Measurements from ENCODE around the gene JARID2.

Gene JARID2

DNA sequence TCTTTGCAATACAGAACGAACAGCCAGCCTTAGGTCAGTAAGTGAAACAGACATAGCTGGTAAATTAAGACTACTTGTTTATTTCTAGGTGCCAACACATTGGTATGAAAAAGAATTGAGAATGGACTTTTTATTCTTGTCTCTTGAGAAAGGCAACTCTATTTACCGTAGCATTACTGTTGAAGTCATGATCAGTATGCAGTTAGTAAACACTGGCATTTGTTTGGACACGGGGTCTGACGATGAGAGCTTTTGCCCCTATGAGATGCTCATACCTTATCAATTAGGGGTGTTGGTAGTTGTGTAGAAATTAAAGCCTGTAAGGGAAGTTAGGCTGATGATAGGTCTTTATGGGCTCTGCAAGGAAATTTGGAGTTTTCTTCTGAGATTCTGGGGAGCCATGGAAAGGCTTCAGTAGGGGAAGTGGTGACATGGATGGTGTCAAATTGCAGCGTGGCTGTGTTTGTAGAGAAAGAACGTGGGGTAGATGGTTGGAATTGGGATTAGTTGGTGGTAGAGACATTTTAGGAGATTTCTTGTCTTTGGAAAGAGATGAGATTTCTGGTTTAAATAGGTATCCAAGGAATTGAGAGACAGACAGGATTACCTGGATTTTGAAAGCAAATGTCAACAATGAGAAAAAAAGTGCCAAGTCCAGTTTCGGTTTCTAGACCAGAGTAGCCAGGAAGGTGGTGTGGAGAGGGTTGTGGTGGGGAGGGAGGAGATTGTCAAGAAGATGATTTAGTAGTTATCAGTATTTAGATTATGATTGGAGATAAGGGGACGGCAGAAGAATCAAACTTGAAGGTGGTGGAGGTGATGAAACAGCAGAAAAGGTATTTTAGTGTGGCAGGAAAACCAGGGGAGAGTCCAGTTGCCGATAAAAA, 116.6 kb downstream of the JARID2 start:
- DNase-seq, result no peak

DNA sequence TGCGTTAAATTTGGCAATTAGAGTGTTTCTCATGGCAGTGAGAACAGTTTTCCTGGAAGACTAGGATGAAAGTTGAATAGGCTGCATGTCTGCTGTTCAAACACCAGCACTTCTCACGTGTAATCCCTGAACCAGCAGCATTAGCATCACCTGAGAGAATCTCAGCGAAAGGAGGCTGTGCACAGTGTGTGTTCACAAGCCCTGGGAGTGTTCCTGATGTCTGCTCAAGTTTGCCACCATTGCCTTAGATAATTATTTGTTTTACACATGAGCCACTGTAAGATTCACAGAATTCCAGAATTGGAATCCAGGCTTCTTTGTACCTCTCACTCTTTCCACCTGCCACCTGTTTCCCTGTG, 117.3 kb downstream of the JARID2 start:
- DNase-seq, result no peak

DNA sequence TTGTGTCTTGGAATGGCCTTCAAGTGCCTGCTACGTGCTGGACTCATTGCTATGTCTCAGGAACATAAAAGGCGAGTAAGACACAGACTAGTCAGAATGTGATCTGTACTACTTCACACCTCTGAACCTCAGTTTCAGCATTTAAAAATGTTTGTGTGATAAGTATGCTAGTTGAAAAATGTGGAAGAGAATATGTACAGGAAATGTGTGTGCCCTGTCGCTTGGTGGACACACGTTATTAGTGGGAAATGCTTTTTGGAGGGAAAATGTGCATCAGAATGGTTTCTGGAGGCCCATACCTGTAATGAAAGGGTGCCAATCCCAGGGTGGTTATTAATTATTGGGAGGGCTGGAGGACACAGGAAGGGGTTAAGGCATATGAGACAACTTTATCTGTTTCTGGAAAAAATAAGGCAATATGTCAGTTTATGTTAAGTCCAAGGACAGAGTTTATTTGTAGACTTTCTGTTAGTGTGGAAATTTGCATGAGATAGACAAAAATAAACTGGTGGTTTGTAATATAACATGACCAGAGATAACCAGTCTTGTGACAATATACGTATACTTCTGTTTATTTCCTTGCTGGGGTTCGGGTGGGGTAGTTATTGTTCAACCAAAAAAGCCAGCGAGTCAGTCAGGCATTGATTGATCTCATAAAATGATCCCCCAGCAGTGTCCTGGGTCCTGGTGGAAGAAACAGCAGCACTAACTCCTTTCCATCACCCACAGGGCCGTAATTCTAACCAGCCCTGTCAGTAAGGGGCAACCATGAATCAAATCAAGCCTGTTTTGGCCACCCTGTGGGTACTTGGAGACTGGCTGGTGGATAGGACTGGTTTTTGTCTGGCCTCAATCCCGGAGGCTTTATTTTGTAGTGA, 117.9 kb downstream of the JARID2 start:
- no peak for DNase-seq

DNA sequence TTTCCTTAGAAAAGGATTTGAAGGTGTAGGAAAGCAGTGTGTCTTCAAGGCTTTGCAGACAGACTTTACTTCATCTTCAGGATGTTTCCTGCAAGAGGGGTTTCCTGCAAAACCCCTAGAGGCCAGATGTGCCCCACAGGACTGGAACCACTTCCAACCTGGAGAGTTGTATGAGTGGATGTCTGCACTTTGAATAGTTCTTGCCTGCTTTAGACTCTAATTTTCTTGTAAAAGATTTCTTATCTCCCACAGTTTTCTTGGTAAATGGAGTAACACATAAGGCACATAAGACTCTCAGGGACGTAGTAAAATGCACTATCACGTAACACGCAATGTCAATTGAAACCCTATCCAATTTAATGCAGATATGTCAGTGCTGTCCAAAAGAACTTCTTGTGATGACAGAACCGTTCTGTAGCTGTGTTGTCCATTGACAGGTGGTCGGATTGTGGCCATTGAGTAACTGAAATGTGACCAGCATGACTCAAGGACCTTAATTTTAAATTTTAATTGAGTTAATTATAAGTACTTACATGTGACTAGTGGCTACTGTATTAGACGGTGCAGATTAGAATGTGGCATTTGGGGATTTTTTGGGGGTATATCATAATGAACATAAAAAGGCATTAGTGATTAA, 118.7 kb downstream of the JARID2 start:
- DNase-seq, result no peak

DNA sequence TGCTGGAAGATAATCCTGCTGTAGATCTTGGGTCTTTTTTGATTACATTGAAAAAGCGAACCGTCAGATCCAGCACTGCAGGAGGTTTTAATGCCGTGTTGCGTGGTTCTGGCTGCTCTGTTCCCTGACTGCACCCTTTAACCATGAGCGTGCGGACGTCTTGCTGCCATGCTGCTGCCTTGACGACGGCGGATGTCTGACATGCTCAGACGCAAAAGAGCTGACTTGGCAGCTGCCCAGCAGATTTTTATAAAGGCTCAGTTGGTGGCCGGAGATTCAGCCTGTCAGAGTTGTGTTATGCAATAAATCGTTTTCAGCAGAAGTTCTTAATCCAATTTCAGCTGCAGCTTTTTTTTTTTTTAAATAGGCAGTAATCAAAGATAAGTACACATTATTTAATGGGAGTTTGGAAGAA, 119.4 kb downstream of the JARID2 start:
- DNase-seq, result peak; percentile 36

DNA sequence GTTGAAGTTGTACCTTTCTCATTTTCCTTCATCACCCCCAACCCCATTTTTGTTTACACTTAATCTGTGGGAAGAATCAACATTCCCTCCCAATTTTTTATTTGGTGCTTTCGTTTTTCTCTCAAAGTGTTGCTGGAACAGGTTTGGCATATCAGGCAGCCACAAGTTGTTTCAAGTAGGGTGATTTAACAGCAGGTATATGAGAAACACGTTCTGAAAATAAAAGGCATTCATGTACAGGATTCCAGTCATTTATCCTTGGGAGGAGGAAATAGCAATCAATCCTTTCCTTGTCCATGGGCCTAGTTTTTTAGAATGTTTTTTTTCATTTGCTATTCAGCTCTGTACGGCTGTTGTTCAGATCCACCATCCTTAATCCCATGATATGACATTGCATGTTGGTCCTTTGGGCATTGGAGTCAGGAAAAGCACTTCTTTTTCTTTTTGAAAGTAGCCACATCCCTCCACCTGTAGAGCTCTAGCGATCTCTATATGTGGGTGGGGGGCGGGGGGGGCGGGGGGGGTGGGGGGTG, 120.2 kb downstream of the JARID2 start:
- DNase-seq, result no peak

DNA sequence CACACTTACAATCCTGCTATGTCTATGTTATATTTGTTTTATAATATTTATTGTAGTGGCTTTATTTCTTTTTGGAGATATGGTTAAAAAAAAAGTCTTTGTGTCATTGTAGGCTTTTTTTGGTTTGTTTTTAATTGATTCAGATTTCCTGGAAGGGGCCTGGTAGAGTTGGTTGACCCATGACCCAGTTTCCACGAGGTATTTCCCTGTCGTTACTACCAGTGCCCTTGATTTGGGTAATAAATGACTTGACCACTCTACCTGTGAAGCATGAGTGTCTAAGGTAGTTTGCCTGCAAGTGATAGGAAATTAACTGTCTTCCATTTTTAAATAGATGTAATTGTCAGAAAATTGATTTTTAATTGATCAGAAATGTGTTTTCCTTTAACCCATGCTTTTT, 121.0 kb downstream of the JARID2 start:
- DNase-seq, result no peak

DNA sequence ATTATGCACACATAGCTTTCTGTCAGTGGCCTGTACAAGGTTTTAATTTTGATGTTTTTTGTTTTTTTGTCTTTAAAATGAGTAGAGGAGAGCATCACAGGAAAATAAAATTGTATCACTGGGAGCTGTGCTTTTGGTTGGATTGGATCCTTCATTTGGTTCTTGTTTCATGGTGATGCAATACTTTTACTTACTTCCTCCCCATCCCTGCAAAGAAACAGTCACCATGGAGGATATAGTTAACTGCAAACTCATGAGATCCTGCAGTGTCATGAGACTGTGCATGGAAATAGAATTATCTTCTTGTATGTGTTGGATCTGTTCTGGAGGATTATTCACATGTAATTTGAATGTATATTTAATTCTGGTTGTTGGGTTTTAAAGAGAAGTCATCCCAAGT, 122.3 kb downstream of the JARID2 start:
- DNase-seq, result no peak

DNA sequence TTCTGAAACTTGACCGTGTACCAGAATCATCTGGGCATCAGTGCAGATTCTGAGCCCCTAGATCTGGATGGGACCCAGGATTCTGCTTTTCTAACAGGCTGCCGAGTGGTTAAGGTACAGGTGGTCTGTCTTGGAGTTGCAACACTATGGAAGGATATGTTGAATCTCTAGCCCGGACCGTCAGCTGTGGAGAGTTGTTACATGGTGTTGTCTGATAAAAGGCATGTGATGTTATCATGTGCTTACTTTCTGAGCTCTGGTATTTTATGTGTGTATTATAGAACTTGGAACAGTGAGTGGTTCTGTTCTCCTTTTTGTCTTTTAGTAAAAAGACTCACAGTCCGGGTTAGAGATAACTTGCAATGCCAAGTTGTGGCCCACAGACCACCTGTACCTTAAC, 123.0 kb downstream of the JARID2 start:
- DNase-seq, result no peak

DNA sequence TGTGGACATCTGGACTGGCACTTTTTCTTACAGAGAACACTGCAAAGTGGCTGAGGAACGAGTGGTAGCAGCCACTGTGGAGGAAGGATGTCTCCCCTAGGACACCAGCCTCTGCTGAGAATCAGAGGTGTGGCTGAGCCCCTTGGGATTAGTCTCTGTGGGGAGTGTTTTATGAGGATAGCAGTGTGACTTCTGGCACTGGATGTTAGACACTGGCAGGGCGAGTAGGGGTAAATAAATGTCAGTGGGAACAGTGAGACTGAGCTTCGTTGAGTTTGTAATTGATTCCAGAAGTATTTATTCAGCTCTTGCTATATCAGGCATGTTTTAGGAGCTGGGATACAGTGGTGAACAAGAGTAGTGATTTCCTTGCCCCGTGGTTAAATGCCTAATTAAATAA, 124.0 kb downstream of the JARID2 start:
- no peak for DNase-seq

DNA sequence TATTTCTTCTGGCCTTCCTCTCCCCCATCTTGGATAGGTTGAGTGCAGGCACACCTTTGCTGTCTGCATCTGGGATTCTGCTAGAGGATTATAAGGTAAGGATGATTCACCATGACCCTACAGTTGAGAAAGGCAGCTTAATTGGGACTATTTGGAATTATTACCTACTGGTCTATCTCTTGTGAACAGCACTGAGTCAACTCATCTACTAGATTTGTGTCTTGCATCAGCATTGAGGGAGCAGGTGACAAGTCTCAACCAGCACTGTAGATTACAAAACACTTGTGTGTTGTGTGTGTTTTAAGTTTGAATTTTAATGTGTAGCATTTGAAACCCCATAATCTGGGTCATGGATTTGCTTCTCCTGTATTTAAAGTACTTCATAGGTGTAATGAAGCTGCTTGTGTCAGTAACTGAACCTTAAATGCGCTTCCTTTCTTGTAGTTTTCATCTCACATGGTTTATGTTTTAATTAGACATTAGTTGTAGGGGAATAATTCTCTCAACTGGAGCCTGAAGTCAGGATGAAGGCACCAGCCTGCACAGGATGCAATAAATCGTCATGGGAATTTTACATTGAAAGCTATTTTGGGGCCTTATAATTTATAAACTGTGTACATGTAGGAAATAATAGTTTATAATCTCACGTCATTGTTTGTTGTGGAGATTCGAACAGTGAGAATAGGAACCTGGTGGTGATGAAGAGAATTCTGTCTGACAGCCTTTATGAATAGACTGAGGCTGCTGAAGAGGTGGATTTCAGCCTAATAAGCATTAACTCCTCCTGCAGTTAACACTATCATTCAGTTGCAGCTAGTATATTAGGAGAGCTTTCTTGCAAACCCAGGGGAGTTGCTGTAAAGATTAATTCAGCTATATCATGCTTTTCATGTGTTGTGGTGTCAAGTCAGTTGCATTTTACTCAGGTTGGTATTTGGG, 125.1 kb downstream of the JARID2 start:
- DNase-seq, result no peak

DNA sequence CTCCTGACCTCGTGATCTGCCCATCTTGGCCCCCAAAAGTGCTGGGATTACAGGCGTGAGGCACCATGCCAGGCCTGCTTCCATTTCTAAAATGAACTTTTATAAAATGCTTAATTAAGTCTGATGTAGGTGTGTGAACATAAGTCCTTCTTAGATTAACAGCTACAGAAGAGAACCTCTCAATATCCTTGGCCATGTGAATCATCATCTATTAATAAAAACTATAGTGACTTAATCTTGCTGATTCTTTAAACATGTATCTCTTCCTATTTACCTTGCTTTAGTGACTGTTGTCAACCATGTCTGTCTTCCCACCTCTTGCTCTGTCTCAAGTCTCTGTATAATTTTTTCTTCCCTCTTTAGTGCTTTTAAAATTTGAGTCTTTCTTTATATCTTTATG, 127.1 kb downstream of the JARID2 start:
- DNase-seq, result no peak

DNA sequence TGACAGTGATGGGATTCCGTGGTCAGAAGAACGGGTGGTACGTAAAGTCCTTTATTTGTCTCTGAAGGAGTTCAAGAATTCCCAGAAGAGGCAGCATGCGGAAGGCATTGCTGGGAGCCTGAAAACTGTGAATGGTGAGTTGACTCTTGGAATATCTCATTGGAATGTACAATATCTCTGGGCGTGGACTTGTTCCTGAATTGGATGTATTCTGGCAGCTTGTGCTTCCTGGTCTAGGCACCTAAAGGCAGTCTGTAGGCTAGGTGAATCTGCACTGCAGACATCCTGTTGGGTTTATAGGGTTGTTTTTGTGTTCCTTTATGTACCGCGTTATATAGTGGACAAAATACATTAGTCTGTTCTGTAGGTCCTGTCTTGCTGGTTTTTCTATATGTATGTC, 128.2 kb downstream of the JARID2 start:
- DNase-seq, result no peak

DNA sequence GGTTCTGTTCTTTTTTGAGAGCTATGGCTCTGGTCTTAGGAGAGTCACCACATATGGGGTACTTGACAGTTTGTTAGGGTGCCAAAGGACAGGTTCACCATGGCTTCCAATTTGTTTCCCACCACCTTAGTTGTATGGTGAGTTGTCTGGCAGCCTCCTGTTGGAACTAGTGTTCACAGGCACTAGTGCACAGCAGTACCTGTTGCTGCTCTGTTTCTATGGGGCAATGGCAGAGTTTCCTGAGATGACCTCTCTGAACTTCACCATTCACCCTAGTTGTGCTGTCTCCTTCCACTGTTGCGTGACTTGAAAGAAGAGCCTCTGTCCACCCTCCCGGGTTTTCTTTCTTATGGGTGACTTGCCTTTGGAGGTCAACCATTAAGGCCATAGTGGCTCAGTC, 129.1 kb downstream of the JARID2 start:
- DNase-seq, result no peak

DNA sequence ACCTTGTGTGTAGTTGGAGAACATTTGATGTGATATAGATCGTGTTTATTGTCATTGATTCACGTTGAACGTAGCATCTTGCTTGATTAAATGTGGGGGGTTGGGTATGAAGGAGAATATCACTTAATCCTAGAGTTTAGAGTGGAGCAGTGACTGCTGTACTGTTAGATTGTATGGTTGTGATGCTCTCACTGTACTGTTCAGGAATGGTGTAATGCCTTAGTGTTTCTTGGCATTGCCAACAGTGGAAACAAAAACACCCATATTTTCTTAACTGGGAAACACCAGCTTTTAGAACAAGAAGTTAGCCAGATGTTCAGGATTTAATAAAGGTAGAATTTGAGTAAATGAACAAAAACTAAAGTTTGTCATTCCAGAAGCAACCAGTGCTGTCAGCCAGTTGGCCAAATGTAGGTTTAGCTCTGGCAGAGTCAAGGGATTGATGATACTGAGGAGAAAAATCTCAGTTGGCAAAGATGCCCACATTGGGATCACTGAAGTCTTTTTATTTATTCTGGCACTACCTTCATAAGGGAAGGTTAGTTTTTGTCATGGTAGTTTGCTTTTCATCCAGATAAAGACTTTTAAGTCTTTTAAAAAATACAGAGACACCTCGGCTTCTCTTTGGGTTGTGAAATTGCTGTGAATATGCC, 129.9 kb downstream of the JARID2 start:
- DNase-seq, result no peak

DNA sequence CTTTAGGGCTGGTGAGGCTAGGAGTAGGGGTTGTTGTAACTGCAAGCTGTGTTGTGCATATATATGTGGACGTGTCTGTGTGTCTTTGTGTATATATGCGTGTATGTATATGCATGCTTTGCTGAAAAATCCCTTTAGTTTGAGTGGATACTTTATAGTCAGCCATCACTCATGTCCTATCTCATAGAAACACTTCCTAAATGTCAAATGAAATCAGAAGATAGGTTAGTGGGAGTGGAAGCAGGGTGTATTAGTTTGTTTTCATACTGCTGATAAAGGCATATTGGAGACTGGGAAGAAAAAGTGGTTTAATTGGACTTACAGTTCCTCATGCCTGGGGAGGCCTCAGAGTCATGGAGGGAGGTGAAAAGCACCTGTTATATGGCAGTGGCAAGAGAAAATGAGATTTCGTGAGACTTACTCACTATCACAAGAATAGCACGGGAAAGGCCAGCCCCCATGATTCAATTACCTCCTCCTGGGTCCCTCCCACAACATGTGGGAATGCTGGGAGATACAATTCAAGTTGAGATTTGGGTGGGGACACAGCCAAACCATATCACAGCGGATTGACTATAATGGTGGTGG, 131.1 kb downstream of the JARID2 start:
- DNase-seq, result no peak

DNA sequence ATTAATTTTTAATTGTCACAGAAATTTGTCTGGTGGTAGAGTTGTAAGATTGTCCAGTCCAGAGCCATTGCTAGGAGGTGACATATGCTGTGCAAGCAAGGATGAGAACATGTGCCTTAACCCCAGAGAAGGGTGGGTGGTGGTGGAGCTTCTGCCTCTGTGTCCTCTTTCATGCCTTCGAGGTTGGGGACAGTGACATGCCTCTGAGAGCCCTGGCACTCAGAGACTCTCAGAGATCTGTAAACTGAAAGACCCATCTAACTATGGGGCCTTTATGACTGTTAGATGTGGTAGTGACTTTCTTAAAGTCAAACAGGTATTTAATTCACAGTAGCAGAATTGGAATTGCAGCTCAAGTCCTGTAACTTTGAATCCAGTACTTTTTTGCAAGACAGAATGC, 132.4 kb downstream of the JARID2 start:
- no peak for DNase-seq

DNA sequence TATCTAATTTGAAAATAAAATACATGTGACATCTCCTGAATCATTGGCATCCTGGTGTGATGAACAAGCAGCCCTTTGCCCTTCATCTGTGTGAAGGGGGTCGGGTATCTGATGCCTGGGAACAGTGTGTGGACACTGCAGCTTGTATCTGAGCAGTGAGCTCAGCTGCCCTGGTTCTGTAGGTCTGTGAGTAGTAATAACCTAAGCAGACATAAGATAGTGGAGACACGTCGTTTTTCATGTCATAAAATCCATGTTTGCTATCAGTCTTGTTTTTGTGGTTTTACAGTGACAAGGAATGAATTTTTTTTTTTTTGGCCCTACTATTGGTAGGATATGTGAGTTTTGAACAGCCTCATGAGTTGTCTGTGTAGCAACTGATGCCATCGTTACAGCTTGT, 133.0 kb downstream of the JARID2 start:
- no peak for DNase-seq

DNA sequence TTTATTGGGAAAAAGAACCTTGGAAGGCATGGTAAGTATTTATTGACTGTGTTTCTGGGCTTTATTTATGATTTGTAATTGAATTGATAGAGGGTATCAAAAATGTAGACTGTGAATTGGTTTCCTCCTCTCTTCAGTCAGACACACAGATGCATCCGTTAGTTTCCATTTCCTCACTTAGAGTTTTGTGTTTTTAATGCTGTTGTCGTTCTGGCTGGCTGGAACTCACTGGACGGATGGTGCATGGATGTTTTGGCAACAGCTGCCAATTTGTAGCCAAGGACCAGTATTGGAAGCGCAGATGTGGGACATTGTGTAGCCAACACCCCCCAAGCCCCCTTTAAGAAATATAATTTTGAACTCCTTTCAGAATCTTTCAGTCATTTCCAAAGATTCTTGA, 134.5 kb downstream of the JARID2 start:
- no peak for DNase-seq

DNA sequence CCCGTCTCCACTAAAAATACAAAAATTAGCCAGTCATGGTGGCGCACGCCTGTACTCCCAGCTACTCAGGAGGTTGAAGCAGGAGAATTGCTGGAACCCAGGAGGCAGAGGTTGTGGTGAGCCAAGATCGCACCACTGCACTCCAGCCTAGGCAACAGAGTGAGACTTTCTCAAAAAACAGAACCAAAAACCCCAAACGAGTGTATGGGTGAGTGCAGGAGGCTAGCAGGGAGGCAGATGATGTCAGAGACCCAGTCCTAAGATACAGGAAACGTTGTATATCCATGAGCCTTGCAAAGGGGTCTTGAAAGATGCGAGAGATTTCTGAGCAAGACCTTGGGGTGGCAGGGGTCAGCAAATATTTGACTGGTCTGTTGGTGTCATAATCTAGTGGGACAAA, 136.2 kb downstream of the JARID2 start:
- DNase-seq, result no peak

DNA sequence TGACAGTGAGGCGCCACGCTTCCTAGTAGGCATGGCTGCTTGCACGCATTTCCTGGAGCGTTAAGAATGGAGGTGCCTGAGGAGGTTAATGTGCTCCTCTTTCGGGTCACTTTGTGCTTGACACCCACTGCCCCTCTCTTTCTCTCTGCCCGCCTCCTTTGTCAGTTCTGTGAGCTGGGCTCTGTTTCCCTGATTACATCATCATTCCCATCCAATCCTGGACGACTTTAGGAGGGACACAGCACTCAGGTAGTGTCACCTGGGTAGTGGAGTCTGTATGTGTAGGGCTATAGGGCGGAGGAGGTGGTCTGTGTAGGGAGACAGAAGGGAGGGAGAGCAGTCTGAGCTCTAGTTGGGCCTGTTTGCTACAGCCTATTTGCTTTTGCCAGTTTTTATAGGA, 136.8 kb downstream of the JARID2 start:
- DNase-seq, result no peak
